Activated T-helper 2 cell treated with anti-CD3 and anti-CD28 coated beads, Interferon-gamma antibody, Interleukin-2, Interleukin-4, amounts not matched to agents 10 μg/mL and 5 μg/mL and 100 μg/mL, durations not matched to agents 14 hours and 24 hours and 36 hours (primary cell): ENCODE data around the gene EGFR. TPM values are rescaled to one million over a fixed set of nuclear protein-coding genes. Genes with fewer than 3 reads are reported as not detected.

Experiments used
- DNase-seq: peaks from one replicate; pipeline ENCODE4 v3.0.0; 2021; ENCODE audit warnings: low spot score
- H3K27ac Mint-ChIP-seq: one replicate; pipeline ENCODE4 v1.8.0; 2021; ENCODE audit warnings: mixed read lengths
- H3K27me3 Mint-ChIP-seq: one replicate; pipeline ENCODE4 v1.8.0; 2021; ENCODE audit warnings: low read depth, mixed read lengths
- H3K36me3 Mint-ChIP-seq: one replicate; pipeline ENCODE4 v1.8.0; 2021; ENCODE audit warnings: low read depth, mixed read lengths
- H3K4me1 Mint-ChIP-seq: one replicate; pipeline ENCODE4 v1.8.0; 2021; ENCODE audit warnings: low read depth, mixed read lengths
- H3K4me3 Mint-ChIP-seq: one replicate; pipeline ENCODE4 v1.8.0; 2021; ENCODE audit warnings: low read depth, mild to moderate bottlenecking, moderate library complexity, mixed read lengths
- H3K9me3 Mint-ChIP-seq: one replicate; pipeline ENCODE4 v1.8.0; 2021; ENCODE audit warnings: mixed read lengths
- intact Hi-C: fragments of 100-400 bp; cut with micrococcal nuclease; formaldehyde crosslinking; loops from one replicate; pipeline ENCODE4 v1.15.1; 2023
- total RNA-seq: library from RNA; stranded (reverse); gene quantifications from 2 replicates; pipeline ENCODE4 v1.2.3, GENCODE V29; 2022

The EGFR gene
- total RNA-seq, 1 donor from 2014 or later = not detected

GRCh38 chr7:54991341-54991740, 27.5 kb upstream of the EGFR start:
- Mint-ChIP-seq H3K27me3 (peaks cover 21% of the 10 kb centered on the region), H3K36me3 (no peaks in the 10 kb centered on the region), H3K4me3 (no peak overlapping the region), H3K9me3 (no peaks in the 10 kb centered on the region), H3K4me1 (peaks cover 17% of the 10 kb centered on the region), H3K27ac (no peak overlapping the region)
- intact Hi-C loops = loop anchor here (10.0 kb wide), 2 partner anchors 263 to 543 kb away; no protein-coding TSS in a partner anchor
- DNase-seq = no peak

DNA sequence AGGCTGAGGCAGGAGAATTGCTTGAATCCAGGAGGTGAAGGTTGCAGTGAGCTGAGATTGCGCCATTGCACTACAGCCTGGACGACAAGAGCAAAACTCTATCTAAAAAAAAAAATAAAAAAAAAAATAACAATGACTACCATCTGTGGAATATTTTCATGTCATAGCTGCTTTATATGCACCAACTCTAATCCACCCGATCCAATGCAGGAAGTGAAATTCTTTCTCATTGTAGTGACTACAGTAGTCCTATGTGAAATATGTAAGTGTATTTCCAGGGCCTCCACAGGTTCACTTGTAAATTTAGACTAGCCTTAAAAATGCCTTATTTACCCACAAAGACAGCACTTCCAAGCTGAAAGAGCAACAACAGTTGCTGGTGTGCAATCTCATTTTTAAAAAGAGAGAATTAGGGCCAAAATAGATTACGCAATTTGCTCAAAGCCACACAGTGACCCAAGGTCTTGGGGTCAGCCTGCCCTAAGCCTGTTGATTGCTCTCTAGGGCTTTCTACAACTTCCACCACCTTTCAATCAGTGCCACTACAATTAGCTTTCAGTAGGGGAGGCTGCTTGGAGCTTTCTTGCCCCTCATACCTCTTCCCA, 25.8 kb upstream of the EGFR start:
- peaks cover 15% of the 10 kb centered on the region for H3K27me3 Mint-ChIP-seq
- no peaks in the 10 kb centered on the region for H3K9me3 Mint-ChIP-seq
- intact Hi-C loops = loop anchor here (10.0 kb wide), 2 partner anchors 262 to 542 kb away; no protein-coding TSS in a partner anchor
- no peaks in the 10 kb centered on the region for H3K36me3 Mint-ChIP-seq
- H3K4me1 Mint-ChIP-seq = peaks cover 28% of the 10 kb centered on the region
- no peak overlapping the region for H3K4me3 Mint-ChIP-seq
- H3K27ac Mint-ChIP-seq = no peak overlapping the region
- DNase-seq = no peak

DNA sequence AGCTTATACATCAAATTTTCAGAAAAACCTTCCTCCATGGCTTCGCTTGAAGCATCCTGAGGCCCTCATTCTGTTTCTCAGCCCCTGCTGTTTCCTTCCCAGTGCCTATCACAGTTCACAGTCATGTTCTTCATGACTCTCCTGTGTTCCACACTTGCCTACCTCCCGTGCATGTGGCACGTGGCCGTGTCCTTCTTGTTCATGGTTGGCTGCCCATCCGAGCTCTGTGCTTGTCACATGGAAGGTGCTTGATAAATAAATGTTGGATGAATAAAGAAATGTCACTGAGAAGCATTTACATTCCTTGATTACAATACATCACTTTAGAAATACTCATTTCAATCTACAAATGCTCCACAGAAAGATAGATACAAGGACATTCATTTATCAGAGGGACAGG, 23.7 kb upstream of the EGFR start:
- intact Hi-C loops = loop anchor here (5.0 to 10.0 kb wide), 4 partner anchors 92 to 577 kb away; partner anchors contain the start of gene VOPP1
- H3K27me3 Mint-ChIP-seq = peaks cover 15% of the 10 kb centered on the region
- no peaks in the 10 kb centered on the region for H3K9me3 Mint-ChIP-seq
- no peak for DNase-seq
- no peaks in the 10 kb centered on the region for H3K36me3 Mint-ChIP-seq
- no peak overlapping the region for H3K4me3 Mint-ChIP-seq
- H3K4me1 Mint-ChIP-seq = peaks cover 28% of the 10 kb centered on the region
- peak overlapping the region; percentile 78 for H3K27ac Mint-ChIP-seq

DNA sequence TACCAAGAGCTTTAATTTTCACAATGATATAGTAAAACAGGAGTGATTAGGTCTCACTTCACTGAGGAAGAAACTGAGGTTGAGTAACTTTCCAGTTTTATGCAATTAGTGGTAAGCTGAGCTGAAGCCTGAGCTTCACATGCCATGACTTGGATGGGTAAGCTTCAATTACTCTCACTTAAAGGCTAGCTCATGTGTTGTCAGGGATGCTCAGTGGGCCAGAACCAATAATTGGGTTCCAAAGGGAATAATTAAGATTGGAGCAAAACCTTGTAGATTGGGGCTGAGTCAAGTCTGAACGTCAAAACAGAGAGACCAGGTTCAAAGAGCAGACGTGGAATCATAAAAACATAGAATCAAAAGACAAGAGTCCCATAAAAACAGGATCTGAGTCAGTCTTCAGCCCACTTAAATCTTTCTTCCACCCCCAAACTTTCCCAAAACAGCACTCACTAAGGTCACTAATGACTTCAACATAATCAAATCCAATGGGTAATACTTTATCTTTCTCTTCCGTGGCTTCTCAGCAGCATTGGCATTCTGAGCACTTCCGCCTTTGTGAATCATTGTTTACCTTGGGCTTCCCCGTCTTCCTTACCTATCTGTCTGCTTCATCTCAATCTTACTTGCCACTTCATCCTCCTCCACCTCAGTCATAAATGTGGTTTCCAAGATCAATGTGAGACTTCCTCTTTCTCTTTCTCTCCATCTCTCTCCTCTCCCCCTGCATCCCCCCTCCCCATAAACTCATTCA, 23.0 kb upstream of the EGFR start:
- no peaks in the 10 kb centered on the region for H3K36me3 Mint-ChIP-seq
- DNase-seq = peak; percentile 17
- H3K4me1 Mint-ChIP-seq = peaks cover 28% of the 10 kb centered on the region
- intact Hi-C loops = loop anchor here (1.0 to 10.0 kb wide), 8 partner anchors 78 to 577 kb away; partner anchors contain the start of genes SEC61G and VOPP1
- peak overlapping the region; percentile 78 for H3K27ac Mint-ChIP-seq
- H3K27me3 Mint-ChIP-seq = peaks cover 12% of the 10 kb centered on the region
- H3K9me3 Mint-ChIP-seq = no peaks in the 10 kb centered on the region
- peak overlapping the region; percentile 3 for H3K4me3 Mint-ChIP-seq

GRCh38 chr7:54996391-54996790, 22.4 kb upstream of the EGFR start:
- intact Hi-C loops = loop anchor here (1.0 to 10.0 kb wide), 8 partner anchors 77 to 576 kb away; partner anchors contain the start of genes SEC61G and VOPP1
- H3K4me1 Mint-ChIP-seq = peaks cover 28% of the 10 kb centered on the region
- H3K4me3 Mint-ChIP-seq = no peak overlapping the region
- peaks cover 14% of the 10 kb centered on the region for H3K27me3 Mint-ChIP-seq
- DNase-seq = no peak
- peak overlapping the region; percentile 28 for H3K27ac Mint-ChIP-seq
- H3K9me3 Mint-ChIP-seq = no peaks in the 10 kb centered on the region
- H3K36me3 Mint-ChIP-seq = no peaks in the 10 kb centered on the region

GRCh38 chr7:55004579-55004978, 14.2 kb upstream of the EGFR start:
- no peak for DNase-seq
- Mint-ChIP-seq H3K9me3 (no peaks in the 10 kb centered on the region), H3K27me3 (peaks cover 25% of the 10 kb centered on the region), H3K4me3 (no peak overlapping the region), H3K4me1 (no peaks in the 10 kb centered on the region), H3K27ac (no peak overlapping the region), H3K36me3 (no peaks in the 10 kb centered on the region)
- intact Hi-C loops = no loop called here

DNA sequence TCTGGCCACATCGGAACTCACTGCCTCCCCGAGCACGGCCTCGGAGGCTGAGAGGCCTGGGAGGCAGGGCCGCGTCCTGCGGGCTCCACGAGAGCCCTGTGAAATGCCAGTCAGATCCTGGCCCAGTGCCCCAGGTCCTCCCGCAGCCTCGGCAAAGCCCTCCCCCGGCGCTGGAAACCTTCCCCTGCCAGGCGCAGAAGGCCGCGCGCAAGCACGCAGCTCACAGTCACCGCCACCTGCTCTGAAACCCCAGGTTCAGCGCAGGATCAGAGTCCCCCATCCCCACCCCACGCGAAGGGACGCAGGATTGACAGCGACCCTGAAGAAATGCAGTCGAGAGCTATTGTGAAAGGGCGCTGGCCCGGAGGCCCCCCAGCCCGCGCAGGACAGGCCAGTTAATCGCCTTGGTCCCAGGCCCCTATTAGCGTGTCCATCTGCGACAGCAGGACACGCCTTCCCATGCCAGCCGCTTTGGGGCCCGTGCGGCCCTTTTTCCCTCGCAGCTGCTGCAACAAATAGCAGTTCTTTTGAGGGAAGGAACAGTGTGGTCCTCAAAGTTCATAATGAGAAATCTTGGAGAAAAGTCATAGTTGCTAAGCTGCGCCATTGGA, 13.5 kb upstream of the EGFR start:
- H3K27me3 Mint-ChIP-seq = peaks cover 25% of the 10 kb centered on the region
- H3K9me3 Mint-ChIP-seq = no peaks in the 10 kb centered on the region
- no peaks in the 10 kb centered on the region for H3K36me3 Mint-ChIP-seq
- H3K4me3 Mint-ChIP-seq = no peak overlapping the region
- H3K27ac Mint-ChIP-seq = no peak overlapping the region
- H3K4me1 Mint-ChIP-seq = no peaks in the 10 kb centered on the region
- intact Hi-C loops = no loop called here
- no peak for DNase-seq

DNA sequence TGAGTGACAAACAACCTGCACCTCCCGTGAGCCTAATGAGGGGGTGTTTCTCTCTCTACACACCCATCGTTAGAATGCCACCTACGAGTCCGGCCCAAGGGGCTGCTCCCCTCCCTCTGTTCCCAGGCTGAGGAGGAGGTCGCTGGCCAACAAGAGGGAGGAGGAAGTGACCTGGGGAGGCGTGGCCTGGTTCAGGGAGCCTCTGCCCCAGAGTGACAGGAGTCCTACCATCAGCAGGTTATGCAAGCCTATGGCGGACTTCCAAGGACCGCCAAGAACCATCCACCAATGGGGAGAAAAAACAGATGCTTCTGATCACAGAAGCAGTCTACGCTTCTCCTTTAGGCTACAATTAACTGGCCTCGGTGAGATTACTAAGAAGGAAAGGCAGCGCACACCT, 12.3 kb upstream of the EGFR start:
- Mint-ChIP-seq H3K27me3 (peaks cover 23% of the 10 kb centered on the region), H3K4me1 (no peaks in the 10 kb centered on the region), H3K4me3 (no peak overlapping the region), H3K9me3 (no peaks in the 10 kb centered on the region), H3K27ac (no peak overlapping the region), H3K36me3 (no peaks in the 10 kb centered on the region)
- intact Hi-C loops = no loop called here
- DNase-seq = no peak

- H3K4me3 Mint-ChIP-seq = no peak overlapping the region
- no peak overlapping the region for H3K27ac Mint-ChIP-seq
- intact Hi-C loops = no loop called here
- peaks cover 55% of the 10 kb centered on the region for H3K27me3 Mint-ChIP-seq
- no peaks in the 10 kb centered on the region for H3K36me3 Mint-ChIP-seq
- H3K4me1 Mint-ChIP-seq = no peaks in the 10 kb centered on the region
- H3K9me3 Mint-ChIP-seq = no peaks in the 10 kb centered on the region
- no peak for DNase-seq
Observed at GRCh38 chr7:55013851-55014250, 5.0 kb upstream of the EGFR start.

GRCh38 chr7:55016061-55016745, 2.6 kb upstream of the EGFR start:
- no peak overlapping the region for H3K27ac Mint-ChIP-seq
- peaks cover 1% of the 10 kb centered on the region for H3K4me1 Mint-ChIP-seq
- DNase-seq = no peak
- no peaks in the 10 kb centered on the region for H3K36me3 Mint-ChIP-seq
- H3K27me3 Mint-ChIP-seq = peaks cover 56% of the 10 kb centered on the region
- intact Hi-C loops = no loop called here
- H3K4me3 Mint-ChIP-seq = no peak overlapping the region
- H3K9me3 Mint-ChIP-seq = no peaks in the 10 kb centered on the region

DNA sequence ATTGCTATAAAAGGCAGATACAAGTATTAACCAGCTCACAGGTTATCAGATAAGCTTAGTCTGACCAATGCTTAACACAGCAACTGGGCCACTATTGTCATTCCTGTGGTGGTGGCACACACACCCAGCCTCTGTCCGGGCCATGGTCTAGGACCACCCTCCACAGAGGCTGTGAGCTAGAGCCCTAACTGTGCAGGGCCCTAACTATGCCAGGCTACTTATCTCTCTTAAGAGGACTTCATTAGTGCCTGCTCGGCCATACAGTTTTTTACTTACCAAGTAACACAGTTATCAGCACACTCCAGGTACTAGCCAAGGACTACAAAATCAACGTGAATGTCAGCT, 2.1 kb upstream of the EGFR start:
- Mint-ChIP-seq H3K9me3 (no peaks in the 10 kb centered on the region), H3K27ac (no peak overlapping the region), H3K4me3 (no peak overlapping the region), H3K27me3 (peaks cover 61% of the 10 kb centered on the region), H3K36me3 (no peaks in the 10 kb centered on the region), H3K4me1 (peaks cover 1% of the 10 kb centered on the region)
- intact Hi-C loops = no loop called here
- no peak for DNase-seq

- Mint-ChIP-seq H3K9me3 (no peaks in the 10 kb centered on the region), H3K27me3 (peaks cover 55% of the 10 kb centered on the region), H3K4me3 (no peak overlapping the region), H3K4me1 (peaks cover 1% of the 10 kb centered on the region), H3K27ac (no peak overlapping the region), H3K36me3 (no peaks in the 10 kb centered on the region)
- intact Hi-C loops = no loop called here
- DNase-seq = no peak
Observed at GRCh38 chr7:55017841-55018240, 976 bp upstream of the EGFR start.
